SK-N-SH treated with all-trans-retinoic acid at 6 μM for 48 hours (cell line): ENCODE measurements around the gene XRCC4.

Experiments used
- ATAC-seq: fragments of 200-7000 bp; cut with Tn5 transposase; 3 replicates; pipeline ENCODE4 v1.9.1; 2020; ENCODE audit warnings: mild to moderate bottlenecking, moderate library complexity
- ARNTL ChIP-seq: fragments of 450-650 bp; formaldehyde crosslinking; IDR thresholded peaks from 2 replicates; pipeline ENCODE4 v1.5.0; 2020; ENCODE audit warnings: low read depth, mild to moderate bottlenecking, moderate library complexity, borderline replicate concordance
- BACH2 ChIP-seq: fragments of 250-450 bp; sonication (Bioruptor Pico); IDR thresholded peaks from 2 replicates; pipeline ENCODE4 v1.9.0; 2021; ENCODE audit warnings: mild to moderate bottlenecking, borderline replicate concordance
- CREB5 ChIP-seq: fragments of 250-450 bp; sonication (Bioruptor Pico); IDR thresholded peaks from 2 replicates; pipeline ENCODE4 v1.5.1; 2020; ENCODE audit warnings: low read depth, mild to moderate bottlenecking, moderate library complexity
- CSDC2 ChIP-seq: fragments of 250-450 bp; sonication (Bioruptor Pico); IDR thresholded peaks from 2 replicates; pipeline ENCODE4 v1.5.0; 2020; ENCODE audit warnings: mild to moderate bottlenecking, moderate library complexity
- CSRNP3 ChIP-seq: fragments of 250-450 bp; sonication (Bioruptor Pico); IDR thresholded peaks from 2 replicates; pipeline ENCODE4 v1.5.1; 2021; ENCODE audit warnings: mild to moderate bottlenecking, moderate library complexity
- ESRRG ChIP-seq: fragments of 250-450 bp; sonication (Bioruptor Pico); IDR thresholded peaks from 2 replicates; pipeline ENCODE4 v1.6.1; 2021; ENCODE audit warnings: mild to moderate bottlenecking
- GLIS3 ChIP-seq: fragments of 250-450 bp; sonication (Bioruptor Pico); IDR thresholded peaks from 2 replicates; pipeline ENCODE4 v1.5.0; 2020; ENCODE audit warnings: mild to moderate bottlenecking, moderate library complexity
- ISL1 ChIP-seq: fragments of 250-450 bp; sonication (Bioruptor Pico); IDR thresholded peaks from 2 replicates; pipeline ENCODE4 v2.1.2; 2022; ENCODE audit warnings: mild to moderate bottlenecking, moderate library complexity
- OSR1 ChIP-seq: fragments of 250-450 bp; sonication (Bioruptor Pico); IDR thresholded peaks from 2 replicates; pipeline ENCODE4 v1.8.0; 2022; ENCODE audit warnings: moderate library complexity, mild to moderate bottlenecking, inconsistent platforms
- PATZ1 ChIP-seq: fragments of 250-450 bp; sonication (Bioruptor Pico); IDR thresholded peaks from 2 replicates; pipeline ENCODE4 v1.8.0; 2020; ENCODE audit warnings: mild to moderate bottlenecking, moderate library complexity, borderline replicate concordance
- POU6F1 ChIP-seq: fragments of 250-450 bp; sonication (Bioruptor Pico); IDR thresholded peaks from 2 replicates; pipeline ENCODE4 v1.8.0; 2021; ENCODE audit warnings: low read depth, mild to moderate bottlenecking, moderate library complexity, borderline replicate concordance
- PPARA ChIP-seq: fragments of 250-450 bp; sonication (Bioruptor Pico); IDR thresholded peaks from 2 replicates; pipeline ENCODE4 v1.5.0; 2020; ENCODE audit warnings: mild to moderate bottlenecking, borderline replicate concordance
- RARB ChIP-seq: fragments of 250-450 bp; sonication (Bioruptor Pico); IDR thresholded peaks from 2 replicates; pipeline ENCODE4 v1.8.0; 2021; ENCODE audit warnings: mild to moderate bottlenecking, moderate library complexity
- SNAI2 ChIP-seq: fragments of 250-450 bp; sonication (Bioruptor Pico); IDR thresholded peaks from 2 replicates; pipeline ENCODE4 v1.5.0; 2020; ENCODE audit warnings: mild to moderate bottlenecking, moderate library complexity
- TCF4 ChIP-seq: fragments of 250-450 bp; sonication (Bioruptor Pico); IDR thresholded peaks from 2 replicates; pipeline ENCODE4 v1.8.0; 2021; ENCODE audit warnings: mild to moderate bottlenecking, moderate library complexity, borderline replicate concordance
- TOX ChIP-seq: fragments of 250-450 bp; sonication (Bioruptor Pico); IDR thresholded peaks from 2 replicates; pipeline ENCODE4 v1.8.0; 2021; ENCODE audit warnings: mild to moderate bottlenecking, moderate library complexity, borderline replicate concordance
- TSHZ2 ChIP-seq: fragments of 250-450 bp; sonication (Bioruptor Pico); IDR thresholded peaks from 2 replicates; pipeline ENCODE4 v1.5.0; 2020; ENCODE audit warnings: mild to moderate bottlenecking, moderate library complexity
- ZFP3 ChIP-seq: fragments of 250-450 bp; sonication (Bioruptor Pico); IDR thresholded peaks from 2 replicates; pipeline ENCODE4 v1.5.0; 2020; ENCODE audit warnings: mild to moderate bottlenecking, moderate library complexity
- ZFP30 ChIP-seq: fragments of 450-650 bp; formaldehyde crosslinking; IDR thresholded peaks from 2 replicates; pipeline ENCODE4 v1.5.0; 2022; ENCODE audit warnings: mild to moderate bottlenecking, moderate library complexity
- ZNF565 ChIP-seq: fragments of 450-650 bp; formaldehyde crosslinking; conservative IDR thresholded peaks from 2 replicates; pipeline ENCODE4 v1.5.0; 2020; ENCODE audit warnings: low read depth, mild to moderate bottlenecking, moderate library complexity
- ZNF70 ChIP-seq: fragments of 450-650 bp; formaldehyde crosslinking; IDR thresholded peaks from 2 replicates; pipeline ENCODE4 v1.5.0; 2020; ENCODE audit warnings: mild to moderate bottlenecking, moderate library complexity
- ZNF8 ChIP-seq: fragments of 450-650 bp; formaldehyde crosslinking; IDR thresholded peaks from 2 replicates; pipeline ENCODE4 v1.5.0; 2020; ENCODE audit warnings: mild to moderate bottlenecking, moderate library complexity

The XRCC4 gene

GRCh38 chr5:83313436-83313835 is 236.1 kb downstream of the XRCC4 start:
- no peak for TF ChIP-seq ARNTL (CRISPR knock-in tag)
- TF ChIP-seq PATZ1 (CRISPR knock-in tag) = no peak
- no peak for TF ChIP-seq CSRNP3 (CRISPR knock-in tag)
- no peak for TF ChIP-seq TOX (CRISPR knock-in tag)
- no peak for TF ChIP-seq CSDC2 (CRISPR knock-in tag)
- no peak for TF ChIP-seq TSHZ2 (CRISPR knock-in tag)
- no peak for TF ChIP-seq TCF4 (CRISPR knock-in tag)
- no peak for TF ChIP-seq PPARA (CRISPR knock-in tag)
- TF ChIP-seq ZNF70 (CRISPR knock-in tag) = no peak
- no peak for TF ChIP-seq SNAI2 (CRISPR knock-in tag)
- no peak for TF ChIP-seq POU6F1 (CRISPR knock-in tag)
- no peak for TF ChIP-seq ZNF565 (CRISPR knock-in tag)
- no peak for TF ChIP-seq RARB (CRISPR knock-in tag)
- TF ChIP-seq GLIS3 = no peak
- TF ChIP-seq CREB5 (CRISPR knock-in tag) = no peak
- no peak for TF ChIP-seq ZFP3 (CRISPR knock-in tag)
- TF ChIP-seq OSR1 (CRISPR knock-in tag) = no peak
- TF ChIP-seq ESRRG (CRISPR knock-in tag) = no peak
- TF ChIP-seq, all 23 proteins: peak for 0
- ATAC-seq = peak; percentile 67

- no peak for TF ChIP-seq BACH2 (CRISPR knock-in tag)
- no peak for TF ChIP-seq RARB (CRISPR knock-in tag)
- no peak for TF ChIP-seq OSR1 (CRISPR knock-in tag)
- peak; percentile 91 for TF ChIP-seq ISL1 (CRISPR knock-in tag)
- no peak for TF ChIP-seq ZNF565 (CRISPR knock-in tag)
- TF ChIP-seq POU6F1 (CRISPR knock-in tag) = 0 out of 2 replicates have a peak, but pooled peaks have one; percentile 74
- peak; percentile 6; the same call in 1 of the 2 replicates for TF ChIP-seq ZNF8 (CRISPR knock-in tag)
- TF ChIP-seq TCF4 (CRISPR knock-in tag) = 0 out of 2 replicates have a peak, but pooled peaks have one; percentile 32
- peak; percentile 43; the same call in 1 of the 2 replicates for TF ChIP-seq TOX (CRISPR knock-in tag)
- 0 out of 2 replicates have a peak, but pooled peaks have one; percentile 30 for TF ChIP-seq CREB5 (CRISPR knock-in tag)
- no peak for TF ChIP-seq ZFP30 (CRISPR knock-in tag)
- ATAC-seq = peak; percentile 89
These were observed 244.2 kb downstream of the XRCC4 start for GRCh38 chr5:83321483-83322055.
